Muscle of leg (tissue), 11 donors: Measurements from ENCODE around the gene ZNF747. TPM values are rescaled to one million over a fixed set of nuclear protein-coding genes. Genes with fewer than 3 reads are reported as not detected.

ENCODE experiments used
- DNase-seq: peaks from one replicate; pipeline ENCODE4 v3.0.0; 2013
- H3K27ac ChIP-seq: one replicate; pipeline ENCODE4 v1.5.1; 2013; ENCODE audit warnings: mild to moderate bottlenecking, low read length, control low read depth
- H3K27me3 ChIP-seq: one replicate; pipeline ENCODE4 v1.6.1; 2013; ENCODE audit warnings: low read length; ENCODE audit not compliant: control insufficient read depth, insufficient read depth
- H3K36me3 ChIP-seq: one replicate; pipeline ENCODE4 v1.6.1; 2013; ENCODE audit warnings: low read length; ENCODE audit not compliant: control insufficient read depth, insufficient read depth
- H3K4me1 ChIP-seq: one replicate; pipeline ENCODE4 v1.6.1; 2013; ENCODE audit warnings: low read length; ENCODE audit not compliant: control insufficient read depth, insufficient read depth
- H3K4me3 ChIP-seq: one replicate; pipeline ENCODE4 v1.5.1; 2013; ENCODE audit warnings: low read length, control low read depth
- H3K9me3 ChIP-seq: replicated peaks from 2 replicates; pipeline ENCODE4 v1.6.1; 2013; ENCODE audit warnings: low read depth, low read length; ENCODE audit not compliant: control insufficient read depth
- WGBS: methylation state at CpG from one replicate; pipeline ENCODE4 v1.1.5; 2013; ENCODE audit warnings: missing lambda C conversion rate; ENCODE audit not compliant: insufficient coverage; 5-methylcytosine and 5-hydroxymethylcytosine counted together
- polyA plus RNA-seq, 8 donors: library from polyadenylated mRNA; unstranded; fragments of 120-200 nt; gene quantifications; one replicate each; pipeline versions ENCODE4 v1.2.1 to v1.2.3, GENCODE V29; 2013; ENCODE audit warnings: inconsistent platforms in 1 of 8, low replicate concordance in 1 of 8; ENCODE audit not compliant: insufficient read length in 8 of 8, insufficient read depth in 1 of 8
- total RNA-seq: library from RNA; stranded (reverse); fragments of 120-200 nt; gene quantifications from one replicate; pipeline ENCODE4 v1.2.4, GENCODE V29; 2013

Gene ZNF747
- total and polyA plus RNA-seq, 9 donors: 5.9 to 8.2 (median 7.2) TPM

DNA sequence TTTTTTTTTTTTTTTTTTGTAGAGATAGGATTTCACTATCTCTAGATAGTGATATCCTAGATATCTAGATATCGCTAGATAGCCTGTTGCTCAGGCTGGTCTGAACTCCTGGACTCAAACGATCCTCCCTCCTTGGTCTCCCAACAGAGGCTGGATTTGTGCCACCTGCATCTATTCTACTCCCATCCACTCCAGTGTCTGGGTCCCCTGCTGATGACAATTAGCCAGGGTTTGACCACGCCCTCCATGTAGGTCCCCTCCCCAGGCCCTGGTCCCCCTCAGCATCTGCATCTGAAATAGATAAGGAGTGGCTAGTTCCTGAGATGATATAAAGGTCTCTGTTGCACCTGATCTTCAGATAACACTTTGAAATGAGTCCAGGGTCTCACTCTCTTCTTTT lies 34.6 kb upstream of the ZNF747 start:
- WGBS: no CpG with 5 or more reads among the region's 3 CpGs
- Histone ChIP-seq H3K9me3 (no peaks in the 10 kb centered on the region), H3K4me1 (peaks cover 23% of the 10 kb centered on the region), H3K27me3 (no peaks in the 10 kb centered on the region), H3K4me3 (no peak overlapping the region), H3K27ac (no peak overlapping the region), H3K36me3 (peaks cover 9% of the 10 kb centered on the region)
- no peak for DNase-seq

DNA sequence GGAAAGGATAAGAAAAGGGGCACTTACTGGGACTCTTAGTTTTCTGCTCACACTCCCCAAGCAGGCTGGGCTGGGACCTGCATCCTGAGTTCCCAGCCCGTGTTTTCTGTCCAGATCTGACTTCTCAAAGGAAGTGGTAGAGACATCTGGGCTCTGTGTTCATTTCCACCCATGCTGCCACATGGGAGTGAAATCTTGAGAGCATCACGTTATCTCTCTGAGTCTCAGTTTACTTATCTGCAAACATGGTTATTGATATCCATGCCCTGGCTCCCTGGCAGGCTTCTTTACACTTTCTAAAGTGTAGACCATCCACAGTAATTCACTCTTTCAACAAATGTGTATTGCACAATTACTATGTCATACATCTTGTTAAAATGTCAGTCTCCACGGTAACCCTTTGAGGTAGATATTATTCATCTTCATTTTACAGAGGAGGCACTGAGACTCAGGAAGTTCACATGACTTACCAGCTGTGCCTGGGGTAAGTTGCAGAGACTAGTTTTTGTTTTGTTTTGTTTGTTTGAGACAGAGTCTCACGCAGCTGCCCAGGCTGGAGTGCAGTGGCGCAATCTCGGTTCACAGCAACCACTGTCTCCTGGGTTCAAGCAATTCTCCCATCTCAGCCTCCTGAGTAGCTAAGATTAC lies 33.5 kb upstream of the ZNF747 start:
- Histone ChIP-seq H3K4me1 (peaks cover 23% of the 10 kb centered on the region), H3K27ac (no peak overlapping the region), H3K27me3 (no peaks in the 10 kb centered on the region), H3K4me3 (no peak overlapping the region), H3K36me3 (peaks cover 9% of the 10 kb centered on the region), H3K9me3 (no peaks in the 10 kb centered on the region)
- DNase-seq: no peak
- 40% methylated on average over 1 of the region's 6 CpGs for WGBS

DNA sequence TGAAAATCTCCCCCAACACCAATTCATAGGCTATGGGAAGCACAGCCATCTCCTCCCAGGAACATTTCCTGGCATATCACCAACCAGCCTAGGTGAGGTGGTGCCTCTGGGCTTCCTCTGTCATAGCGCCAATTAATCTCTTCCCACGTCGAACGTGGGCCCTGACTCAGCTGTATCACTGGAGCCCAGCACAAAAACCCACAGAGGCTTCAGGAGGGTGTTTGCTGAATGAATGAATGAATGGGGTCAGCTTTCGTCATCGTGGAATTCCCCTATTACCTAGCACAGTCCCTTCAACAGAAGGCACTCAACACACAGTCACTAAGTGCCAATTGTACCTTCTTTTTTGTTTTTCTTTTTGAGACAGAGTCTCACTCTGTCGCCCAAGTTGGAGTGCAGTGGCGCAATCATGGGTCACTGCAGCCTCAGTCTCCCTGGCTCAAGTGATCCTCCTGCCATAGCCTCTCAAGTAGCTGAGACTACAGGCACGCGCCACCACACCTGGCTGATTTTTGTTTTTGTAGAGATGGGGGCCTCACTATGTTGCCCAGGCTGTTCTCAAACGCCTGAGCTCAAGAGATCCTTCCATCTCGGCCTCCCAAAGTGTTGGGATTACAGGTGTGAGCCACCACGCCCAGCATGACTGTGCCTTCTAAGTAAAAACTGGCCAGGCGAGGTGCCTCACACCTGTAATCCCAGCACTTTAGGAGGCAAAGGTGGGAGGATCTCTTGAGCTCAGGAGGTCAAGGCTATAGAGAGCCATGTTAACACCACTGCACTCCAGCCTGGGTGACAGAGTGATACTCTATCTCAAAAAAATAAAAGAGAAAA lies 32.7 kb upstream of the ZNF747 start:
- Histone ChIP-seq H3K9me3 (no peaks in the 10 kb centered on the region), H3K27ac (no peak overlapping the region), H3K4me1 (peaks cover 19% of the 10 kb centered on the region), H3K36me3 (peaks cover 9% of the 10 kb centered on the region), H3K4me3 (no peak overlapping the region), H3K27me3 (no peaks in the 10 kb centered on the region)
- DNase-seq: no peak
- WGBS: 95% methylated on average over 8 of the region's 14 CpGs

DNA sequence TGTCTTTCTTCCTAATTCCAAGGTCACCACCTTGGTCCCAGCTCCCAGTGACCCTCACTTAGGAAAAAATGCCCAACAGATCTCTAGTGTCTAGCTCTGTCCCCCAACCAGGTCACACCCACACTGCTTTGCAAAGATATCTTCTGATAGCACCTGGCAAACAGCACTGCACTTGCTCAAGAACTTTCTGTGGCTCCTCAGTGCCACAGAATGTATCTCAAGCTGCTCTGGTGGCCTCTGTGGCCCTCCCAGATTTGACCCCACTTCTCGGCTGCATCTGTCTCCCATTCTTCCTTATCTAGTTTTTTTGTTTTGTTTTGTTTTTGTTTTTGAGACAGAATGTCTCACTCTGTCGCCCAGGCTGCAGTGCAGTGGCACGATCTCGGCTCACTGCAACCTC lies 31.9 kb upstream of the ZNF747 start:
- Histone ChIP-seq H3K4me1 (peaks cover 15% of the 10 kb centered on the region), H3K9me3 (no peaks in the 10 kb centered on the region), H3K36me3 (peaks cover 9% of the 10 kb centered on the region), H3K27me3 (no peaks in the 10 kb centered on the region), H3K4me3 (no peak overlapping the region), H3K27ac (no peak overlapping the region)
- no CpG with 5 or more reads among the region's 4 CpGs for WGBS
- DNase-seq: no peak

DNA sequence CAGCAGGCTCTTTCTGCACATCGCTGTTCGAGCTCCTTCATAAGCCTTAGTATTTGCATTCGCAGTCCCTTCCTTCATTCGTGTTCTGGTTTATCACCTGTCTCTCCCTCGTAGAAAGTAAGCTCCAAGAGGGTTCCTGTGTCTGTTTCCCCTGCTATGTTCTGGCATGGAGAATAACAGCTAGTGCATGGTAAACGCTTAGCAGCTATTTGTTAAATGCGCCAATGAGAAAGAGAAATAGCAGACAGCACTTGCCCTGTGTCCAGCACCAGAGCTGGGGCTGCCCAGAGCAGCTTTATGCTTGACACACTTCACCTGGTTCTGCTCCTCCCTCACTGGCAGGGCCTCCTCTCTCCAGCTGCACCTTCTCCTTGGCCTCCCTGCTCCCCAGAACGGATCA lies 31.3 kb upstream of the ZNF747 start:
- Histone ChIP-seq H3K4me1 (peaks cover 16% of the 10 kb centered on the region), H3K27ac (no peak overlapping the region), H3K4me3 (no peak overlapping the region), H3K9me3 (no peaks in the 10 kb centered on the region), H3K36me3 (peaks cover 9% of the 10 kb centered on the region), H3K27me3 (no peaks in the 10 kb centered on the region)
- DNase-seq: no peak
- WGBS: 56% methylated on average over 8 of the region's 8 CpGs

DNA sequence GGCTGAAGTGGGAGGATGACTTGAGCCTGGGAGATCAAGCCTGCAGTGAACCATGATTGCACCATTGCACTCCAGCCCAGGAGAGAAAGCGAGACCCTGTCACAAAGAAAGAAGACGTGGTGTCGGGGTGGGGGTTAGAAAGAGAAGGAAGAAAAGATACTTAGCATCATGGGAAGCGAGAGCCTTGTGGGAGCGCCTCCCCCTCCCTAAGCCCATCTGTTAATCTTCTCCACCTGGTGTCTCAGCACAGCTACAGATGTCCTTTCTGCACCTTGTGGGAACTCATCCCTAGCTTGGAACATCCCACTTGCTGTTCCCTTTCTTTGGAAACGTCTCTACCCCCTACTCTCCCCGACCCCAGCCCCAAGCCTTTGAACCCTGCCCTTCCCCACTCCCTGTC lies 30.9 kb upstream of the ZNF747 start:
- peaks cover 9% of the 10 kb centered on the region for H3K36me3 ChIP-seq
- no peak for DNase-seq
- H3K27ac ChIP-seq: no peak overlapping the region
- H3K9me3 ChIP-seq: no peaks in the 10 kb centered on the region
- no peaks in the 10 kb centered on the region for H3K27me3 ChIP-seq
- WGBS: 29% methylated on average over 4 of the region's 7 CpGs
- no peak overlapping the region for H3K4me3 ChIP-seq
- H3K4me1 ChIP-seq: peaks cover 12% of the 10 kb centered on the region

DNA sequence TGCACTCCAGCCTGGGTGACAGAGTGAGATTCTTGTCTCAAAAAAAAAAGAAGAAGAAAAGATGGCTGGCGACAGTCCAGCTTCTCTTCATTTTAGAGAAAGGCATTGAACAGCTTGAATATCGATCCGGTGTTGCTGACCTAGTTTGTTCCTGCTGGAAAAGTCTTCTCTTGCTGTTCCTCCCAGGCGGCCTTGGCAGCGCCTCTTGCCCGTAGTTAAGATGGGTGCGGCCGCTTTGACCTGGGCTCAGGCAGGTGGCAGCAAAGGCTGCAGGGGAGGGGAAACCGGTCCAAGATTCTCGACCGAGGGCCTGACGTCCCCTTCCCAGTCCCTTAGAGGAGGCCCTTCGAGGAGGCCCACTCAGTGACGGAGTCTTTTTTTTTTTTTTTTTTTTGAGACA lies 27.4 kb upstream of the ZNF747 start:
- Histone ChIP-seq H3K4me1 (peaks cover 13% of the 10 kb centered on the region), H3K4me3 (no peak overlapping the region), H3K36me3 (no peaks in the 10 kb centered on the region), H3K9me3 (no peaks in the 10 kb centered on the region), H3K27ac (no peak overlapping the region), H3K27me3 (no peaks in the 10 kb centered on the region)
- WGBS: 91% methylated on average over 8 of the region's 14 CpGs
- no peak for DNase-seq

DNA sequence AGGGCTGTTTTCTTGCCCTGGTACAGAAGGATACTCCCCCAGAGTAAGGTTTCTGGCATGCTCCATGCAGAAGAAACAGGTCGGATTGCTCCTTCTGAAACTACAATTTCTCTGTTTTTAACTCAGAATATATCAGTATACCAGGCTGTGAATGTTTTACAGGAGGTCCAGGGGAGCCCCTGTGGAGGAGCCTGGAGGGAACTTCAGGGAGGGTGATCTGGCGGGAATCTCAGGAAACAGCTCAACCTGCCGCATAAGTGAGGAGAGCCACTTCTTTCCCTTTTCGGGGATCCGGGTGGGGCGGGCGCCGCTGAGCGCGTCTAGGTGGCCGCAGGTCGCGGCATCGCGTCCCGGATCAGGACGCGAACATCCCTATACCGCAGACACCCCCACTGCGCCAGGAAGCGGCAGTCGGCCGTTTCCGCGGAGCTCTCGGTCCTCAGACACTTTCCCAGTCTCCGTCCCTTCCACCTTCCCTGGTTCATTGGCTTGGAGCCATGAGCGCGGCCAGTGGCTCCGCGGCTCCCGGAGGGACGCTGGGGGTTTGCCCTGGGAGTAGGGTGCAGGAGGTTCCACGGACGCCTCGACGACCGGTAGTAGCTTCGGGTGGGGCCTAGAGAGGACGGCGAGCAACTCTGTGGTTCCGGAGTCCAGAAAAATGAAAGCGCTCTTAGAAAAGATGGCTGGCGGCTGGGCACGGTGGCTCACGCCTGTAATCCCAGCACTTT lies 26.6 kb upstream of the ZNF747 start:
- Histone ChIP-seq H3K27me3 (no peaks in the 10 kb centered on the region), H3K4me1 (peaks cover 16% of the 10 kb centered on the region), H3K36me3 (peaks cover 2% of the 10 kb centered on the region), H3K4me3 (peak overlapping the region; percentile 38), H3K9me3 (no peaks in the 10 kb centered on the region), H3K27ac (peak overlapping the region; percentile 25)
- WGBS: 23% methylated on average over 37 of the region's 46 CpGs
- DNase-seq: no peak

DNA sequence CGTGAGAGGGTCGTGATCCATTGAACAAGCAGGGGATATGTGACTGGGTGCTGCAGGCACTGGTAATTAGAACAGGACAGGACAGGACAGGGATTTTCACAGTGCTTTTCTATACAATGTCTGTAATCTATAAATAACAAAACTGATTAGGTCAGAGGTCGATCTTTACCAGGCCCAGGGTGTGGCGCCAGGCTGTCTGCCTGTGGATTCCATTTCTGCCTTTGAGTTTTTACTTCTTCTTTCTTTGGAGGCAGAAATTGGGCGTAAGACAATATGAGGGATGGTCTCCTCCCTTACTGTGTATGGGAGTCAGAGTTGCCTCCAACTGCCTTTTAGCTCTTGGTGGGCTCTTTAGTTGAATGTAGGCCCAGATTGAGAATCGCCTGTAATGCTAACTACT lies 25.0 kb upstream of the ZNF747 start:
- WGBS: no CpG with 5 or more reads among the region's 6 CpGs
- H3K27ac ChIP-seq: no peak overlapping the region
- peaks cover 19% of the 10 kb centered on the region for H3K4me1 ChIP-seq
- H3K27me3 ChIP-seq: no peaks in the 10 kb centered on the region
- no peak overlapping the region for H3K4me3 ChIP-seq
- peaks cover 17% of the 10 kb centered on the region for H3K36me3 ChIP-seq
- H3K9me3 ChIP-seq: no peaks in the 10 kb centered on the region
- no peak for DNase-seq

DNA sequence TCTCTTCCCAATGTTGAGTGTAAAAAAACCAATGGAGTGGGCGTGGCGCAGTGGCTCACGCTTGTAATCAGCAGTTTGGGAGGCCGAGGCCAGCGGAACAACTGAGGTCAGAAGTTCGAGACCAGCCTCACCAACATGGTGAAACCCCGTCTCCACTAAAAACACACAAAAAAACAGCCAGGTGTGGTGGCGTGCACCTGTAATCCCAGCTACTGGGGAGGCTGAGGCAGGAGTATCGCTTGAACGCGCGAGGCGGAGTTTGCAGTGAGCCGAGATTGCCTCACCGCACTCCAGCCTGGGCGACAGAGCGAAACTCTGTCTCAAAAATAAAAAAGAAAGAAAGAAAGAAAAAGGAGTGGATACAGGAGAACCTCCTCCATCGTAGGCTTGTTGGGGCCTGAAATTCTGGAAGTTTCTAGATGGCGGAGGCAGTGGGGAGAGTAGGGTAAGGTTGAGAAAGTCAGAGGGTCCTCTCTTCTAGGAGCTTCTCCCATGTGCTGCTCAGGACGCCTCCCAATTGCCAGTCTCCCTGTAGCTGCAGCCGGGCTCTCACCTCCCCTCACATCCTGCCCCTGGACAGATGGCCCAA lies 24.2 kb upstream of the ZNF747 start:
- 87% methylated on average over 15 of the region's 21 CpGs for WGBS
- Histone ChIP-seq H3K4me1 (peaks cover 19% of the 10 kb centered on the region), H3K9me3 (no peaks in the 10 kb centered on the region), H3K27me3 (no peaks in the 10 kb centered on the region), H3K4me3 (peak overlapping the region; percentile 84), H3K27ac (peak overlapping the region; percentile 97), H3K36me3 (peaks cover 25% of the 10 kb centered on the region)
- DNase-seq: no peak
